Calu3 (cell line): ENCODE data around the gene C17orf113. TPM values are rescaled to one million over a fixed set of nuclear protein-coding genes. Genes with fewer than 3 reads are reported as not detected.

ENCODE experiments used
- BruUV-seq: library from RNA; stranded (reverse); fragments of 400-500 nt; replicated peaks from 2 replicates; lab custom pipeline; 2021; lab: Mats Ljungman, UMichigan
- CTCF ChIA-PET: fragments of 300-600 bp; sonication (Branson Sonifier 250); formaldehyde crosslinking; loops from one replicate; lab custom pipeline; 2022; ENCODE audit warnings: antibody characterized with exemption; lab: Charles Lee
- DNase-seq: peaks from one replicate; pipeline ENCODE4 v3.0.0; 2022
- H3K27ac Mint-ChIP-seq: one replicate; pipeline ENCODE4 v1.8.0; 2022; ENCODE audit warnings: mixed read lengths; ENCODE audit not compliant: unreplicated experiment
- H3K27me3 Mint-ChIP-seq: one replicate; pipeline ENCODE4 v1.8.0; 2022; ENCODE audit warnings: mixed read lengths; ENCODE audit not compliant: unreplicated experiment
- H3K36me3 Mint-ChIP-seq: one replicate; pipeline ENCODE4 v1.8.0; 2022; ENCODE audit warnings: mild to moderate bottlenecking, moderate library complexity, mixed read lengths; ENCODE audit not compliant: insufficient read depth, unreplicated experiment
- H3K4me1 Mint-ChIP-seq: one replicate; pipeline ENCODE4 v1.8.0; 2022; ENCODE audit warnings: mild to moderate bottlenecking, low read depth, mixed read lengths; ENCODE audit not compliant: unreplicated experiment
- H3K4me3 Mint-ChIP-seq: one replicate; pipeline ENCODE4 v1.8.0; 2022; ENCODE audit warnings: mild to moderate bottlenecking, low read depth, moderate library complexity, mixed read lengths; ENCODE audit not compliant: unreplicated experiment
- H3K9me3 Mint-ChIP-seq: one replicate; pipeline ENCODE4 v1.8.0; 2022; ENCODE audit warnings: low read depth, mixed read lengths; ENCODE audit not compliant: unreplicated experiment
- intact Hi-C: fragments of 100-400 bp; cut with micrococcal nuclease; formaldehyde crosslinking; loops from one replicate; pipeline ENCODE4 v1.10.0; 2022; ENCODE audit not compliant: unreplicated experiment
- total RNA-seq: library from RNA; stranded (reverse); gene quantifications from 2 replicates; pipeline ENCODE4 v1.2.3, GENCODE V29; 2022
- TF ChIP-seq, protein P1 (sequence below): fragments of 200-600 bp; IDR thresholded peaks from one replicate; pipeline ENCODE4 v1.8.0; 2022; ENCODE audit warnings: antibody characterized with exemption; ENCODE audit not compliant: unreplicated experiment

The C17orf113 gene
- total RNA-seq, 1 experiment from 2014 or later: 4.2 TPM

DNA sequence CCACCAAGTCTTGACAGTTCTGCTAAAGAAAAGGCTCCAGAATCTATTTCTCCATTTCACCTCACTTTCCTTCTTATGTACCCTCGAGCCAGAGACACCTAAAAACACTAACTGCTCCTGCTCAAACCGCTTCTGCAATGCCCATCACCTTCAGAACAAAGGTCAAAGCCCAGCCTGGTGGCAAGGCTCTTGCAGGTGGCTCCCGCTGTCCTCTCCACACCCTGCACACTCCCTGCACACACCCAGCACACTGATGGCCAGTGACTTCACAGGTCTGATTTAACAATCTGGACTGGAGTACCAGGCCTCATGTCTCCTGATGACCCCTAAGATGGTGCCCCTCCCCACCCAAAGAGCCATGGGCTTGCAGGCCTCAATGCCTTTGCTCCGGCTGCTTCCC is 9.8 kb upstream of the C17orf113 start:
- Mint-ChIP-seq H3K9me3 (no peaks in the 10 kb centered on the region), H3K4me1 (no peaks in the 10 kb centered on the region), H3K27ac (no peak overlapping the region), H3K36me3 (no peaks in the 10 kb centered on the region), H3K27me3 (peaks cover 71% of the 10 kb centered on the region), H3K4me3 (no peak overlapping the region)
- TF ChIP-seq, protein P1, sequence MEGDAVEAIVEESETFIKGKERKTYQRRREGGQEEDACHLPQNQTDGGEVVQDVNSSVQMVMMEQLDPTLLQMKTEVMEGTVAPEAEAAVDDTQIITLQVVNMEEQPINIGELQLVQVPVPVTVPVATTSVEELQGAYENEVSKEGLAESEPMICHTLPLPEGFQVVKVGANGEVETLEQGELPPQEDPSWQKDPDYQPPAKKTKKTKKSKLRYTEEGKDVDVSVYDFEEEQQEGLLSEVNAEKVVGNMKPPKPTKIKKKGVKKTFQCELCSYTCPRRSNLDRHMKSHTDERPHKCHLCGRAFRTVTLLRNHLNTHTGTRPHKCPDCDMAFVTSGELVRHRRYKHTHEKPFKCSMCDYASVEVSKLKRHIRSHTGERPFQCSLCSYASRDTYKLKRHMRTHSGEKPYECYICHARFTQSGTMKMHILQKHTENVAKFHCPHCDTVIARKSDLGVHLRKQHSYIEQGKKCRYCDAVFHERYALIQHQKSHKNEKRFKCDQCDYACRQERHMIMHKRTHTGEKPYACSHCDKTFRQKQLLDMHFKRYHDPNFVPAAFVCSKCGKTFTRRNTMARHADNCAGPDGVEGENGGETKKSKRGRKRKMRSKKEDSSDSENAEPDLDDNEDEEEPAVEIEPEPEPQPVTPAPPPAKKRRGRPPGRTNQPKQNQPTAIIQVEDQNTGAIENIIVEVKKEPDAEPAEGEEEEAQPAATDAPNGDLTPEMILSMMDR: no peak
- intact Hi-C loops: no loop called here
- CTCF ChIA-PET: no interaction called here
- no peak for DNase-seq
- BruUV-seq: no TSS peak

DNA sequence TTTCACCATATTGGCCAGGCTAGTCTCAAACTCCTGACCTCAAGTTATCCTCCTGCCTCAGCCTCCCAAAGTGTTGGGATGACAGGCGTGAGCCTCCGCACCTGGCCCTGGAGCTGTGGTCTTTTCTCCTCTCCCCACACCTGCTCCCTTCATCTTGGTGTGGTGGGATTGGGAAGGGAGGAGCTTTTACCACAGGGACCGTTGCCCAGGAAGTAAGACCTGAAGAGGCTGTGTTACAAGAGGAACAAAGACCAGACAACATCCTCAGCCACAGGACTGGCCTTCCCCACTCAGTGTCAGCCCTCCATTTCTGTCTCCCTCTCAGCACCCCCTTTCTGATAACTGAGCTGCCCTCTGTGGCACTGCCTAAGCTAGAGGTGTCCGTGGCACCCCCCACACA is 9.4 kb upstream of the C17orf113 start:
- intact Hi-C loops: no loop called here
- H3K27me3 Mint-ChIP-seq: peaks cover 75% of the 10 kb centered on the region
- CTCF ChIA-PET: no interaction called here
- no peaks in the 10 kb centered on the region for H3K9me3 Mint-ChIP-seq
- H3K36me3 Mint-ChIP-seq: no peaks in the 10 kb centered on the region
- no peak overlapping the region for H3K27ac Mint-ChIP-seq
- no peak overlapping the region for H3K4me3 Mint-ChIP-seq
- DNase-seq: no peak
- H3K4me1 Mint-ChIP-seq: no peaks in the 10 kb centered on the region
- BruUV-seq: no TSS peak
- TF ChIP-seq, protein P1: no peak

DNA sequence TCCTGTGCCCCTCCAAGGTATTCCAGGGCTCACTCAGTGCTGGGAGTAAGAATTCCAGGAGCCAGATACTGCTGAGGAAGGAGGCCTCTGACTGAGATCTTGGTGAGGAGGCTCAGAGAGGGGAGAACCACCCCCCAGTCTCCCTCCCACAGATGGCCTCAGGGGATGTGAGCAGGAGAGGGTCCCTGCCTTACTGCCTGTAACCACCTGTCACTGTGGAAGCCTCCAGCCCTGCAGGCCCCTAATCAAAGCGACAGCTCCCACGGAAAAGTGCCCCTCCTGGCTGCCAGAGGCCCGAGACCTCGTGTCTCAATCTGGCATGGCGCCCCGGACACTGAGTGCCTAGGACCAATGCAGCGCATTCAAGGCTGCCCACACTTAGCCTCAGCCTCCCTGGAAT is 7.7 kb upstream of the C17orf113 start:
- Mint-ChIP-seq H3K27ac (no peak overlapping the region), H3K4me1 (no peaks in the 10 kb centered on the region)
- no TSS peak for BruUV-seq

DNA sequence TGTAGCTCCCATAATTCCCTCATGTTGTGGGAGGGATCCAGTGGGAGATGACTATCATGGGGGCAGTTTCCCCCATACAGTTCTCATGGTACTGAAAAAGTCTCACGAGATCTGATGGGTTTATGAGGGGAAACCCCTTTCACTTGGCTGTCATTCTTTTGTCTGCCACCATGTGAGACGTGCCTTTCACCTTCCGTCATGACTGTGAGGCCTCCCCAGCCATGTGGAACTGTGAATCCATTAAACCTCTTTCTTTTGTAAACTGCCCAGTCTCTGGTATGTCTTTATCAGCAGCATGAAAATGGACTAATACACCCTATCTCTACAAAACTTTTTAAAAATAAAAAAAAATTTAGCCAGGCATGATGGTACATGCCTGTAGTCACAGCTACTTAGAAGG is 6.2 kb upstream of the C17orf113 start:
- intact Hi-C loops: no loop called here
- no peaks in the 10 kb centered on the region for H3K36me3 Mint-ChIP-seq
- CTCF ChIA-PET: interaction anchor here (1.5 kb wide), 1 partner anchor 9 kb away, joined by 6 read pairs; no protein-coding TSS in a partner anchor
- BruUV-seq: no TSS peak
- no peaks in the 10 kb centered on the region for H3K4me1 Mint-ChIP-seq
- TF ChIP-seq, protein P1: no peak
- H3K27me3 Mint-ChIP-seq: peaks cover 76% of the 10 kb centered on the region
- no peak overlapping the region for H3K4me3 Mint-ChIP-seq
- DNase-seq: no peak
- H3K27ac Mint-ChIP-seq: no peak overlapping the region
- H3K9me3 Mint-ChIP-seq: no peaks in the 10 kb centered on the region

More for the DNA sequence above, 7.7 kb upstream of the C17orf113 start:
- no peaks in the 10 kb centered on the region for H3K36me3 Mint-ChIP-seq
- TF ChIP-seq, protein P1: no peak
- no peaks in the 10 kb centered on the region for H3K9me3 Mint-ChIP-seq
- no peak for DNase-seq
- H3K4me3 Mint-ChIP-seq: no peak overlapping the region
- H3K27me3 Mint-ChIP-seq: peaks cover 76% of the 10 kb centered on the region
- CTCF ChIA-PET: interaction anchor here (0.6 kb wide), 1 partner anchor 92 kb away, joined by 8 read pairs; no protein-coding TSS in a partner anchor
- intact Hi-C loops: no loop called here
